ENCODE data around the gene DMWD.

- TF ChIP-seq POLR2A (IDR thresholded peaks at IDR 0.05) = no peak
- no peak for TF ChIP-seq CTCF (IDR thresholded peaks at IDR 0.05)
Observed at GRCh38 chr19:45817725-45818301, 25.2 kb upstream of the DMWD start.
